8988T (cell line): Measurements from ENCODE around the gene STK11IP.

Experiments used
- DNase-seq: peaks from one replicate; pipeline ENCODE4 v3.0.0; 2011

STK11IP gene

GRCh38 chr2:219578811-219579613 lies 18.6 kb upstream of the STK11IP start:
- DNase-seq = no peak

DNA sequence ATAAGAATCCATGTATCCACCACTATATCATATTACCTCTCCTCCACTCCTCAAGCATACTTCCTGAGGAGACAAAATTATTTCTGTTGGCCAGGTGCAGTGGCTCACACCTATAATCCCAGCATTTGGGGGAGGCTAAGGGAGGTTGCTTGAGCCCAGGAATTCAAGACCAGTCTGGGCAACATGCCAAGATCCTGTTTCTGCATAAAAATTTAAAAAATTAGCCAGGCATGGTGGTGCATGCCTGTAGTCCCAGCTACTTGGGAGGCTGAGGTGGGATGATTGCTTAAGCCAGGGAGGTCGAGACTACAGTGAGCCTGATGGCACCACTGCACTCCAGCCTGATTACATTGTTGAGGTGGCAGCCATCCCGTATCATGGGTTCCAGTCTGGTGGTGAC lies 16.3 kb upstream of the STK11IP start:
- no peak for DNase-seq

- DNase-seq = no peak
Measured at GRCh38 chr2:219591091-219591490, 6.6 kb upstream of the STK11IP start.

- no peak for DNase-seq
Measured at GRCh38 chr2:219592736-219593135, 4.9 kb upstream of the STK11IP start.

- DNase-seq = no peak
Measured at GRCh38 chr2:219593154-219593553, 4.5 kb upstream of the STK11IP start.

GRCh38 chr2:219595256-219595655 lies 2.4 kb upstream of the STK11IP start:
- no peak for DNase-seq

- DNase-seq = no peak
Measured at GRCh38 chr2:219596954-219597551, 604 bp upstream of the STK11IP start.

DNA sequence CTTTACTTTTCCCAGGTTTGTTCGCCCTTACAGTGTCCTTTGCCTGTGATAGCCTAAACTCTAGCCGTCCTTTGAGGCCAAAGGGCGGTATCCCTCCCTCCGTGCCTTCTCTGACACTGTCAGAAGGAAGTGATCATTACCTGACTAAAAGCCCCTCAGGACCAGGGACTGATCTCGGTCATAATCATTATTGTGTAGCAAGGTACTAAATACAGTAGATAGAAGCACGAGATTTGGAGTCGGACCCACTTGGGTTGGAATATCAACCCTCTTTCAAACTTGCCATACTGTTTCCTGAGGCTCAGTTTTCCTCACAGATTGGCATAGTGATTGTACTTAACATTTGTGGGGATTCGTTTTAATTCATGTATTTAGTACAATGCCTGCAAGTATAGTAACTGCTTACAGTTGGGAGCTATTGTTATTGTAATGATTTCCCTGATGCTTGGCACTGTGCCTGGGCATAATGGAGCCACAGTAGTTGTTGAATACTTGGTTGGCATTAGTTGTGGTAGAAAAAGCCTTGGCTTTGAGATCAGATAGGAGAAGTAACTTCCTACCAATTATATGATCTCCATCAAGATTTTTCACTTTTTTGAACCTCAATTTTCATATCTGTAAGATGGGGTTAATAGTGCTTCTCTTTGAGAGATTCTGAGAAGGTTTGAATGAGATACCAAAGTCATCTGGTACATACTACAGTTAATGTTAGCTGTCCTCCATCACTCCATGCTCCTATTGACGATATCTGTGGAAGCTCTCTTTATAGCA lies 836 bp downstream of the STK11IP start:
- DNase-seq = no peak

GRCh38 chr2:219603771-219604170 lies 6.1 kb downstream of the STK11IP start:
- DNase-seq = no peak

DNA sequence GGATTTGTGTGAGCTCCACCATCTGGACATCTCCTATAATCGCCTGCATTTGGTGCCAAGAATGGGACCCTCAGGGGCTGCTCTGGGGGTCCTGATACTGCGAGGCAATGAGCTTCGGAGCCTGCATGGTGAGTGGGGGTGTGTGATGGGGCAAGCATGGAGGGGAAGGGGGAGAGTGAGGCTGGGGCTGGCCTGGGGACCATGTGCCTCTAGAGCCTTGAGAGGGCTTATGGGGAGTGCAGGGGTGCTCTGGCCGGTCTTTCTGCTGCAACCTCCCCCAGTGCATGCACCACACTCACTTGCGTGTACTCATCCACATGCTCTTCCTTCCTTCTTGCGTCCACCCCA lies 7.9 kb downstream of the STK11IP start:
- no peak for DNase-seq

DNA sequence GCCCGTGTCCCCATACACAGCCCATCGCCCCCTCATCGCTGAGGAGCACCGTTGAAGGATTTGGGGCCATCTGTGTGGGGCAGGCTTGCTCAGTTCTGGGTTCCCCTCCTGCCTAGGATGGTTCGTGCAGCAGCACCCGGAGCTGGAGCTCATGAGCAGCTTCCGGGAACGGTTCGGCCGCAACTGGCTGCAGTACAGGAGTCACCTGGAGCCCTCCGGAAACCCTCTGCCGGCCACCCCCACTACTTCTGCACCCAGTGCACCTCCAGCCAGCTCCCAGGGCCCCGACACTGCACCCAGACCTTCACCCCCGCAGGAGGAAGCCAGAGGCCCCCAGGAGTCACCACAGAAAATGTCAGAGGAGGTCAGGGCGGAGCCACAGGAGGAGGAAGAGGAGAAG lies 10.3 kb downstream of the STK11IP start:
- no peak for DNase-seq

GRCh38 chr2:219608399-219608964 lies 10.8 kb downstream of the STK11IP start:
- DNase-seq = no peak

DNA sequence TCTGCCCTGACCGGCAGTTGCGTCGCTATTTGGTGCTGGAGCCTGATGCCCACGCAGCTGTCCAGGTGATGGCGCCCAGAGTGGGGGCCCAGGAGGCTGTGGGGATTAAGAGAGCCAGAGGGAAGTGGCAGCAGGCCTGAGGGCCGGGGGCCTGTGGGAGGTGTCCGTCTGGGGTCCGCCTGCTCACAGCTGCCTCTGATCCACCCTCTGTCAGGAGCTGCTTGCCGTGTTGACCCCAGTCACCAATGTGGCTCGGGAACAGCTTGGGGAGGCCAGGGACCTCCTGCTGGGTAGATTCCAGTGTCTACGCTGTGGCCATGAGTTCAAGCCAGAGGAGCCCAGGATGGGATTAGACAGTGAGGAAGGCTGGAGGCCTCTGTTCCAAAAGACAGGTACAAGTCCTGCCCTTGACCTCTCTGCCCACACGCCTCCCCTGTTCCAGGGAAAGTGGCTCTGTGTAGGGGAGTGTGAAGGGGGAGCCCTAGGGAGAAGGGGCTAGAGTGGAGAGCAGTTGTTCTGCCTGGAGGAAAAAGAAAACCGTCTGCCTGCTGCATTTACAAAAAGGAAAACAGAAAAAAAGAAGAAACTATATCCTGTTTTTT lies 11.6 kb downstream of the STK11IP start:
- DNase-seq = no peak

DNA sequence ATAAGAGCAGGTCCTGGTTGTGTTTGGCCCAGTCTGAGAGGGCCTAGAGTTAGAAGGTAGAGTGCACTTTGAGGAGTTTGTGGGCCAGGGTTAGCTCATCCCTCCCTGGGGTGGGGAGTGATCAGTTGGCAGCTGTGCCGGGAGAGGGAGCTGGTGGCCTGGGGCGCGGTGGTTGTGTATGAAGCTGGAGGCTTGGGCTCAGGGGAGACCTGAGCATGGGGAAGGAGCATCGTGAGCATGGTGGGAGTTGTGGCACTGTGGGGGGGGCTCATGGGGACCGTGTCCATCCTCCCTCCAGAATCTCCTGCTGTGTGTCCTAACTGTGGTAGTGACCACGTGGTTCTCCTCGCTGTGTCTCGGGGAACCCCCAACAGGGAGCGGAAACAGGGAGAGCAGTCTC lies 13.6 kb downstream of the STK11IP start:
- no peak for DNase-seq

DNA sequence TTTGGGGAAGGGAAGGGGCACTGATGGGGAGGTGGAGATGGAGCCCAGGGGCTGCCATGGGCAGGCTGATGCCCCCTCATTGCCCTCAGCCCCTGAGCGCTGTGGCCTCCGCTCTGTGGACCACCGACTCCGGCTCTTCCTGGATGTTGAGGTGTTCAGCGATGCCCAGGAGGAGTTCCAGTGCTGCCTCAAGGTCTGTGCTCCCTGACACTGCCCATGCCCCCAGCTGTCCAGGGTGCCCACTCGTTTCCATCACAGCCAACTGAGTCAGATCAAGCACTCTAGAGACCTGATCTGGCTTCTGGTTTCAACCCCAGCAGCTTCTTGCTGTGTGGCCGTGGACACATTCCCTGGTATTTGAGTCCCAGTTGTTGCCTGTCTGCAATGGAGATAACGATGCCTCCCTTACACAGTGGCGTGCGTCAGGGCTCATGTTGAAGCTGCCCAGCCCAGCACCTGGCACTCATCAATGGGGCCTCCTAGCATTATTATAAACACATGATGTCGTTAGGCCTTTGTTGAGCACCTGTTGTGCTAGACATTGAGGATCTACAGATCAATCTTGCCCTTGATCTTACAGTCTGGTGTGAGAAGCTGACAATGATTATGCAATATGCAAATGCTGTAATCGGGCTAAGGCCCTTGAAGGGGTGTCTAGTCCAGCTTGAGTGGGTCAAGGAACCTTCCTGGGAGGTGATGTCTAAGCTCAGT lies 14.4 kb downstream of the STK11IP start:
- DNase-seq = no peak

DNA sequence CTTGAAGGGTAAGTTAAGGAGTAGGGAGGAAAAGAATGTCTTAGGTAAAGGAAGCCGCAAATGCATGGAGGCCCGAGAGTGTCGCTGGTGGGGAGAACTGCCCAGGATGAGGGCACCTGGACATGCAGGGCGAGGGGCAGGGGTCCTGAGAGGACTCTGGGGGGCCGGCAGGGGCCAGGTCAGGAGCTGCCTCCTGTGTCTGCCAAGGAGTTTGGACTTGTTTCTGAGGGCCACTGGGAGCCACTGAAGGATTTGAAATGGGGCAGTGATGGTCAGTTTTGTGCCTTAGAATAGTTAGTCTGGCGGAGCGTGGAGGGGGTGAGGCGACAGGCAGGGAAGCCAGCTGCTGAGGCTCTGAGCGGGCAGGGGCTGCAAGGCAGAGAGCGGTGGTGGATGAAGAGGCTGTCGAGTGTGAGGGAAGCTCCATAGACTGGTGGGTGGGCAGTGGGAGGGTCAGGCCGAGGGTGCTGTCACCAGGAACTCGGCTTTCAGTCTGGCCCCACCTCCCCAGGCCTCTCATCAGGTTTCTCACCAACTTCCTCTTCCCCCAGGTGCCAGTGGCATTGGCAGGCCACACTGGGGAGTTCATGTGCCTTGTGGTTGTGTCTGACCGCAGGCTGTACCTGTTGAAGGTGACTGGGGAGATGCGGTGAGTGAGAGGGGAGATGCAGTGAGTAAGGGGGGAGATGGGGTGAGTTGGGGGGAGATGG lies 15.1 kb downstream of the STK11IP start:
- DNase-seq = no peak

DNA sequence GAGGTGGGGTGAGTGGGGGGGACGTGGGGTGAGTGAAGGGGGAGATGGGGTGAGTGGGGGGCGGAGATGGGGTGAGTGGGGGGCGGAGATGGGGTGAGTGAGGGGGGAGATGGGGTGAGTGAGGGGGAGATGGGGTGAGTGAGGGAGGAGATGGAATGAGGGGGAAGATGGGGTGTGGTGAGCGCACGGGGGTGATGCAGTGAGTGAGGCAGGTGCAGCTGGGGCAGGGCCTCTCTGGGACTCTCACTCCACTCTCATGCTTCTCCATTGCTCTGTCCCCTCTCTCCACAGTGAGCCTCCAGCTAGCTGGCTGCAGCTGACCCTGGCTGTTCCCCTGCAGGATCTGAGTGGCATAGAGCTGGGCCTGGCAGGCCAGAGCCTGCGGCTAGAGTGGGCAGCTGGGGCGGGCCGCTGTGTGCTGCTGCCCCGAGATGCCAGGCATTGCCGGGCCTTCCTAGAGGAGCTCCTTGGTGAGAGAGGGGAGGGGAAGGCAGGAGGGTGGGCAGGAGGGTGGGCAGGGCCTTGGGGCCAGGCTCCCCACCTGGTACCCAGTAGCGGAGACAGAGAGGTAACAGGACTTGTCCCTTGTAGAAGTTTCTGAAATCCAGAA lies 15.9 kb downstream of the STK11IP start:
- no peak for DNase-seq

DNA sequence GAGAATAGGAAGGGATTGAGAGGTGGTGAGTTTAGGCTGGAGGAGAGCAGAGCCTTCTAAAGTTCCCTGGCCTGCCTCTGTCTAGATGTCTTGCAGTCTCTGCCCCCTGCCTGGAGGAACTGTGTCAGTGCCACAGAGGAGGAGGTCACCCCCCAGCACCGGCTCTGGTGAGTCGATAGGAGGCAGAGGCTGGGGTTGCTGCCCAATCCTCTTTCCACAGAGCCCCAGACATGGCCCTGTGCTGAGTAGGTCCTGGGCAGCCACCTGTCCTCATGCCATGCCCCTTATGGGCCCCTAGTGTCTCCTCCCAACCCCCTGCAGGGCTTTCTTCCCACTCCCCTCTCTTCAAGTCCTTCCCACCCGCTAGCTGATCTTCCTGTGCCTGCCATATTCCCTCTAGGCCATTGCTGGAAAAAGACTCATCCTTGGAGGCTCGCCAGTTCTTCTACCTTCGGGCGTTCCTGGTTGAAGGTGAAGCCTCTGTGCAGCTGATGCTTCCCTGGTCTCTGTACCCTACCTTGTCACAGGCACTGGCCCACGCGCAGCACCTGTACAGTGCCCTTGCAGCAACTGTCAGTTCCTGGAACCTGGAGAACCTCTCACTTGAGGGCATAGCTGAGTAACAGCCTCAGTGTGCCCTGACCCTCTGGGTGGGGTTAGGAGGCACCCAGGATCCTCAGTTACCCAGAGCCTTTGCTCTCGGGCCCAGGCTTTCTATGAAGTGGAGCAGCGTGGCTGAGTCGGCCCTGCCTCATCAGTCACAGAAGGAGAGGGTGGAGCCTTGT lies 16.6 kb downstream of the STK11IP start:
- DNase-seq = no peak

GRCh38 chr2:219615036-219615435 lies 17.4 kb downstream of the STK11IP start:
- DNase-seq = no peak

- no peak for DNase-seq
Measured at GRCh38 chr2:219615894-219616293, 18.2 kb downstream of the STK11IP start.

GRCh38 chr2:219616550-219616949 lies 18.9 kb downstream of the STK11IP start:
- no peak for DNase-seq
